Glutamatergic neuron (in vitro differentiated cells): ENCODE results near the gene LRRC74A. TPM values are rescaled to one million over a fixed set of nuclear protein-coding genes. Genes with fewer than 3 reads are reported as not detected.

ENCODE experiments used
- DNase-seq: peaks from one replicate; pipeline ENCODE4 v3.0.0; 2022
- H3K27ac Mint-ChIP-seq: one replicate; pipeline ENCODE4 v1.8.0; 2020; ENCODE audit warnings: mild to moderate bottlenecking, mixed read lengths, inconsistent platforms; ENCODE audit not compliant: unreplicated experiment
- H3K27me3 Mint-ChIP-seq: one replicate; pipeline ENCODE4 v1.8.0; 2020; ENCODE audit warnings: mild to moderate bottlenecking, moderate library complexity, mixed read lengths, inconsistent platforms; ENCODE audit not compliant: unreplicated experiment
- H3K36me3 Mint-ChIP-seq: one replicate; pipeline ENCODE4 v1.8.0; 2020; ENCODE audit warnings: mild to moderate bottlenecking, mixed read lengths, inconsistent platforms; ENCODE audit not compliant: unreplicated experiment
- H3K4me1 Mint-ChIP-seq: one replicate; pipeline ENCODE4 v1.8.0; 2020; ENCODE audit warnings: mild to moderate bottlenecking, low read depth, mixed read lengths, inconsistent platforms; ENCODE audit not compliant: unreplicated experiment
- H3K4me3 Mint-ChIP-seq: one replicate; pipeline ENCODE4 v1.8.0; 2020; ENCODE audit warnings: mild to moderate bottlenecking, mixed read lengths, inconsistent platforms; ENCODE audit not compliant: unreplicated experiment
- H3K9me3 Mint-ChIP-seq: one replicate; pipeline ENCODE4 v1.8.0; 2020; ENCODE audit warnings: mild to moderate bottlenecking, moderate library complexity, mixed read lengths, inconsistent platforms; ENCODE audit not compliant: unreplicated experiment
- CTCF ChIP-seq: fragments of 200-600 bp; sonication (generic); IDR thresholded peaks from one replicate; pipeline ENCODE4 v1.5.0; 2021; ENCODE audit not compliant: partially characterized antibody, unreplicated experiment
- total RNA-seq: library from RNA; stranded (reverse); fragmentation: NEBNext Ultra II Directional; extraction: Animal tissue kit (Norgen Biotek cat#: 25700); gene quantifications from one replicate; pipeline ENCODE4 v1.2.1, GENCODE V29; 2021; ENCODE audit not compliant: unreplicated experiment

LRRC74A gene
- total RNA-seq, 1 donor from 2014 or later, result not detected

- TF ChIP-seq CTCF, result no peak
- H3K27me3 Mint-ChIP-seq, result peaks cover under 1% of the 10 kb centered on the region
- peaks cover 20% of the 10 kb centered on the region for H3K4me1 Mint-ChIP-seq
- H3K4me3 Mint-ChIP-seq, result no peak overlapping the region
- peaks cover 9% of the 10 kb centered on the region for H3K36me3 Mint-ChIP-seq
- no peak overlapping the region for H3K27ac Mint-ChIP-seq
- peaks cover 3% of the 10 kb centered on the region for H3K9me3 Mint-ChIP-seq
- no peak for DNase-seq
Observed at GRCh38 chr14:76808011-76808410, 18.2 kb upstream of the LRRC74A start.

- Mint-ChIP-seq H3K9me3 (peaks cover 7% of the 10 kb centered on the region), H3K36me3 (peaks cover 5% of the 10 kb centered on the region), H3K27ac (no peak overlapping the region), H3K27me3 (peaks cover 5% of the 10 kb centered on the region), H3K4me1 (peaks cover 18% of the 10 kb centered on the region), H3K4me3 (no peak overlapping the region)
- no peak for DNase-seq
- no peak for TF ChIP-seq CTCF
Observed at GRCh38 chr14:76808990-76809389, 17.2 kb upstream of the LRRC74A start.

- no peak for TF ChIP-seq CTCF
- Mint-ChIP-seq H3K4me3 (peak overlapping the region; percentile 97), H3K9me3 (peaks cover 7% of the 10 kb centered on the region), H3K27me3 (peaks cover 5% of the 10 kb centered on the region), H3K27ac (no peak overlapping the region), H3K4me1 (peaks cover 18% of the 10 kb centered on the region), H3K36me3 (peaks cover 5% of the 10 kb centered on the region)
- DNase-seq, result no peak
Observed at GRCh38 chr14:76810525-76810924, 15.7 kb upstream of the LRRC74A start.

- H3K4me3 Mint-ChIP-seq, result peak overlapping the region; percentile 97
- no peak for TF ChIP-seq CTCF
- no peak for DNase-seq
Observed at GRCh38 chr14:76810953-76811400, 15.2 kb upstream of the LRRC74A start.

GRCh38 chr14:76811561-76811960, 14.6 kb upstream of the LRRC74A start:
- DNase-seq, result no peak
- Mint-ChIP-seq H3K36me3 (peaks cover 5% of the 10 kb centered on the region), H3K9me3 (peaks cover 7% of the 10 kb centered on the region), H3K4me1 (peaks cover 18% of the 10 kb centered on the region), H3K27me3 (peaks cover 5% of the 10 kb centered on the region), H3K27ac (peak overlapping the region; percentile 93), H3K4me3 (peak overlapping the region; percentile 97)
- no peak for TF ChIP-seq CTCF

More at GRCh38 chr14:76810953-76811400, 15.2 kb upstream of the LRRC74A start:
- Mint-ChIP-seq H3K9me3 (peaks cover 7% of the 10 kb centered on the region), H3K36me3 (peaks cover 5% of the 10 kb centered on the region), H3K27me3 (peaks cover 5% of the 10 kb centered on the region), H3K4me1 (peaks cover 18% of the 10 kb centered on the region), H3K27ac (peak overlapping the region; percentile 15)
